ENCODE results near the gene TSPAN33.

Gene TSPAN33

GRCh38 chr7:129134356-129134987 is 10.0 kb upstream of the TSPAN33 start:
- no peak for TF ChIP-seq CTCF (conservative IDR thresholded peaks at IDR 0.05; ENCODE audit: low read depth, low read length)
- H3K4me3 ChIP-seq (ENCODE audit: low read length) = no peak overlapping the region
- DNase-seq (ENCODE audit: low read depth) = no peak

- no peak overlapping the region for H3K4me3 ChIP-seq (ENCODE audit: low read length)
- no peak for DNase-seq (ENCODE audit: low read depth)
- TF ChIP-seq CTCF (conservative IDR thresholded peaks at IDR 0.05; ENCODE audit: low read depth, low read length) = no peak
Measured at GRCh38 chr7:129136887-129137642, 7.4 kb upstream of the TSPAN33 start.

GRCh38 chr7:129143724-129144094 is 798 bp upstream of the TSPAN33 start:
- no peak for TF ChIP-seq CTCF (conservative IDR thresholded peaks at IDR 0.05; ENCODE audit: low read depth, low read length)
- peak overlapping the region; percentile 66 for H3K4me3 ChIP-seq (ENCODE audit: low read length)
- no peak for DNase-seq (ENCODE audit: low read depth)

- peak overlapping the region; percentile 55 for H3K4me3 ChIP-seq (ENCODE audit: low read length)
- no peak for DNase-seq (ENCODE audit: low read depth)
- peak; percentile 48 for TF ChIP-seq CTCF (conservative IDR thresholded peaks at IDR 0.05; ENCODE audit: low read depth, low read length)
Measured at GRCh38 chr7:129144834-129145668, 544 bp downstream of the TSPAN33 start.

- no peak overlapping the region for H3K4me3 ChIP-seq (ENCODE audit: low read length)
- TF ChIP-seq CTCF (conservative IDR thresholded peaks at IDR 0.05; ENCODE audit: low read depth, low read length) = no peak
- DNase-seq (ENCODE audit: low read depth) = no peak
Measured at GRCh38 chr7:129146237-129146979, 1.9 kb downstream of the TSPAN33 start.

GRCh38 chr7:129147731-129148130 is 3.2 kb downstream of the TSPAN33 start:
- H3K4me3 ChIP-seq (ENCODE audit: low read length) = no peak overlapping the region
- DNase-seq (ENCODE audit: low read depth) = no peak
- TF ChIP-seq CTCF (conservative IDR thresholded peaks at IDR 0.05; ENCODE audit: low read depth, low read length) = no peak
